ENCODE results near the gene STS. TPM values are rescaled to one million over a fixed set of nuclear protein-coding genes. Genes with fewer than 3 reads are reported as not detected.
A peak's percentile ranks its signal among the peaks of the same experiment; 100 is the strongest.

The STS gene
- total RNA-seq, result 3.6 and 4.9 TPM in 2 replicates
- polyA plus RNA-seq, result 2.1 TPM in 2 replicates
- polyA plus RNA-seq (2011; cell fraction: cytosol; rRNA removed), result 2.3 TPM in 2 replicates
- polyA plus RNA-seq (2011; cell fraction: nucleus; rRNA removed), result 1.5 and 1.6 TPM in 2 replicates
- 4.0 and 6.0 TPM in 2 replicates for polyA plus RNA-seq (2012)
- polyA minus RNA-seq, result 7.6 and 7.7 TPM in 2 replicates
- polyA minus RNA-seq (2011; cell fraction: cytosol; rRNA and poly(A)+ RNA removed), result 13.9 TPM
- 1.9 and 3.0 TPM in 2 replicates for polyA minus RNA-seq (2011; cell fraction: nucleus; rRNA and poly(A)+ RNA removed)
- percentile 41 among the genes with signal in this experiment for Bru-seq, nascent RNA
- percentile 45 among the genes with signal in this experiment for BruChase-seq, experiment 1, labeled RNA remaining after a 6-hour chase
- BruChase-seq, experiment 2, labeled RNA remaining after a 2-hour chase, result percentile 37 among the genes with signal in this experiment
- long read RNA-seq, partial matches to known transcripts, result 0 of 4 reads
- long read RNA-seq, other reads (novel, unspliced or antisense), result 4 of 4 reads

- no TSS peak for BruUV-seq (replicated peaks)
- H4K20me1 ChIP-seq (replicated peaks; ENCODE audit: control insufficient read depth, extremely low read depth, insufficient read depth, low read length), result no peaks in the 10 kb centered on the region
- peak within 1 kb of the TSS; percentile 25 to 86 (median 67) for H3K4me3 ChIP-seq (replicated peaks in 1 of 3; ENCODE audit: insufficient read depth in 1 of 3, low read depth in 1 of 3, low read length in 3 of 3)
- H3K27ac ChIP-seq (ENCODE audit: insufficient read depth, low read depth, low read length), result peak within 1 kb of the TSS; percentile 58
- dilution Hi-C loops (cut with MboI; ENCODE audit: extremely low pct_ligation_motif_present, low sequenced_read_pairs), result no loop called here
- H3K9ac ChIP-seq (replicated peaks; ENCODE audit: extremely low read depth, insufficient read depth, low read length), result peak within 1 kb of the TSS; percentile 71
- H3K9me3 ChIP-seq (replicated peaks; ENCODE audit: control insufficient read depth, insufficient read depth, low read length), result no peaks in the 10 kb centered on the region
- FAIRE-seq (peak; percentile 66), DNase-seq (ENCODE audit: low read depth, low spot score) (peak; percentile 11)
- intact Hi-C loops (cut with micrococcal nuclease), result loop anchor here (5.0 kb wide), 1 partner anchor 65 kb away; no protein-coding TSS in a partner anchor
- H3K79me2 ChIP-seq (ENCODE audit: control insufficient read depth, insufficient read depth, low read length), result peaks cover 17% of the 10 kb centered on the region
- H3K4me1 ChIP-seq (ENCODE audit: control insufficient read depth, extremely low read depth, insufficient read depth, low read length), result no peaks in the 10 kb centered on the region
- no peaks in the 10 kb centered on the region for H3K9me1 ChIP-seq (replicated peaks; ENCODE audit: control insufficient read depth, extremely low read depth, insufficient read depth, low read length)
- peak within 1 kb of the TSS; percentile 70 for H3K4me2 ChIP-seq (ENCODE audit: insufficient read depth, low read length)
- no peaks in the 10 kb centered on the region for H3K27me3 ChIP-seq (ENCODE audit: control insufficient read depth in 2 of 2, insufficient read depth in 2 of 2, low read length in 2 of 2)
- TF ChIP-seq POLR2A (IDR thresholded peaks at IDR 0.05; ENCODE audit: low read depth, low read length), result no peak
- TF ChIP-seq MYC (IDR thresholded peaks at IDR 0.05; ENCODE audit: low read depth, low read length), result no peak
- no peak for TF ChIP-seq POLR2AphosphoS5 (IDR thresholded peaks at IDR 0.05; ENCODE audit: insufficient read depth, low read depth, low read length)
- TF ChIP-seq FOS (IDR thresholded peaks at IDR 0.05; ENCODE audit: borderline replicate concordance, insufficient read depth, low read length), result no peak
- TF ChIP-seq GATA2 (IDR thresholded peaks at IDR 0.05; ENCODE audit: insufficient read depth, insufficient read length, low read depth, low read length), result no peak
- no peak for TF ChIP-seq EZH2 (IDR thresholded peaks at IDR 0.05; ENCODE audit: borderline replicate concordance, low read depth, low read length, severe bottlenecking)
- no peak for TF ChIP-seq MAX (IDR thresholded peaks at IDR 0.05; ENCODE audit: insufficient read depth, insufficient read length)
- no peak for TF ChIP-seq CTCF (IDR thresholded peaks at IDR 0.05; ENCODE audit: extremely low read depth in 1 of 2, insufficient read depth in 1 of 2, low read depth in 1 of 2, low read length in 2 of 2)
- TF ChIP-seq JUN (IDR thresholded peaks at IDR 0.05; ENCODE audit: borderline replicate concordance, insufficient read depth, insufficient read length, low read depth), result no peak
- ChIA-PET CTCF (interaction anchor here (1.0 to 1.5 kb wide), 5 partner anchors 8 to 102 kb away, joined by 3 to 4 read pairs (median 3); no protein-coding TSS in a partner anchor), POLR2A (no interaction called here)
- H3K36me3 ChIP-seq (ENCODE audit: control insufficient read depth in 2 of 2, extremely low read depth in 1 of 2, insufficient read depth in 2 of 2, low read length in 2 of 2), result no peaks in the 10 kb centered on the region
- peak within 1 kb of the TSS; percentile 81 for H2AFZ ChIP-seq (ENCODE audit: low read depth, low read length)
These were observed at the start of gene STS for GRCh38 chrX:7147413-7147977. STS (plus strand) TSS chrX:7147712; CDS start chrX:7253200, 105,488 bp downstream.
